ENCODE data around the gene TMEM59.

Gene TMEM59

GRCh38 chr1:54013393-54014008 is 39.5 kb downstream of the TMEM59 start (continued):
- TF ChIP-seq ZNF148 (tag by site-specific recombination; IDR thresholded peaks at IDR 0.05; ENCODE audit: borderline replicate concordance) (no peak), ZBTB48 (tag by site-specific recombination; IDR thresholded peaks at IDR 0.05) (no peak), GLIS1 (tag by site-specific recombination; IDR thresholded peaks at IDR 0.05) (no peak)

GRCh38 chr1:54012863-54013262 is 40.1 kb downstream of the TMEM59 start:
- Histone ChIP-seq H3K9me3 (ENCODE audit: control insufficient read depth, insufficient read depth, low read depth, low read length) (no peaks in the 10 kb centered on the region), H3K4me1 (ENCODE audit: control insufficient read depth, insufficient read depth, low read length) (peaks cover 5% of the 10 kb centered on the region), H3K36me3 (ENCODE audit: control insufficient read depth in 2 of 2, insufficient read depth in 1 of 2, low read length in 2 of 2) (no peaks in the 10 kb centered on the region), H3K4me3 (ENCODE audit: low read depth, low read length) (no peak overlapping the region), H3K27ac (ENCODE audit: extremely low read depth, low read depth, low read length) (no peak overlapping the region)
- ChIA-PET POLR2A (no interaction called here), CTCF (interaction anchor here (0.5 to 0.9 kb wide), 2 partner anchors 23 to 108 kb away, joined by 3 to 4 read pairs; no protein-coding TSS in a partner anchor)
- TF ChIP-seq ZNF529 (tag by site-specific recombination; IDR thresholded peaks at IDR 0.05; ENCODE audit: insufficient replicate concordance) (no peak), KLF7 (tag by site-specific recombination; IDR thresholded peaks at IDR 0.05; ENCODE audit: borderline replicate concordance) (no peak), ZNF114 (tag by site-specific recombination; IDR thresholded peaks at IDR 0.05) (no peak), ZNF2 (tag by site-specific recombination; IDR thresholded peaks at IDR 0.05) (no peak)

GRCh38 chr1:54012008-54012325 is 41.0 kb downstream of the TMEM59 start:
- Histone ChIP-seq H3K4me1 (ENCODE audit: control insufficient read depth, insufficient read depth, low read length) (peaks cover 5% of the 10 kb centered on the region), H3K4me3 (ENCODE audit: low read depth, low read length) (no peak overlapping the region), H3K36me3 (ENCODE audit: control insufficient read depth in 2 of 2, insufficient read depth in 1 of 2, low read length in 2 of 2) (no peaks in the 10 kb centered on the region), H3K9me3 (ENCODE audit: control insufficient read depth, insufficient read depth, low read depth, low read length) (no peaks in the 10 kb centered on the region), H3K27ac (ENCODE audit: extremely low read depth, low read depth, low read length) (no peak overlapping the region)
- POLR2A ChIA-PET, result no interaction called here
- CTCF ChIA-PET, result interaction anchor here (0.9 kb wide), 1 partner anchor 109 kb away, joined by 3 read pairs; no protein-coding TSS in a partner anchor
- no peak for TF ChIP-seq ZNF133 (tag by site-specific recombination; IDR thresholded peaks at IDR 0.05)
- no peak for TF ChIP-seq ZNF292 (tag by site-specific recombination; IDR thresholded peaks at IDR 0.05; ENCODE audit: borderline replicate concordance, low read depth)
- TF ChIP-seq BCL11B (tag by site-specific recombination; IDR thresholded peaks at IDR 0.05; ENCODE audit: low read depth), result no peak
- no peak for TF ChIP-seq PRDM10 (tag by site-specific recombination; IDR thresholded peaks at IDR 0.05)
- no peak for TF ChIP-seq SCRT1 (tag by site-specific recombination; IDR thresholded peaks at IDR 0.05; ENCODE audit: borderline replicate concordance)
- TF ChIP-seq ZNF521 (tag by site-specific recombination; IDR thresholded peaks at IDR 0.05), result no peak
- no peak for TF ChIP-seq ZNF239 (tag by site-specific recombination; IDR thresholded peaks at IDR 0.05)
- TF ChIP-seq PRDM6 (tag by site-specific recombination; IDR thresholded peaks at IDR 0.05), result no peak

All from HEK293 (cell line).